HepG2 (cell line): ENCODE data around the gene SPHK1. TPM values are rescaled to one million over a fixed set of nuclear protein-coding genes. Genes with fewer than 3 reads are reported as not detected.
A peak's percentile ranks its signal among the peaks of the same experiment; 100 is the strongest.

Experiments
- ATAC-seq: fragments of 200-7000 bp; cut with Tn5 transposase; 3 replicates; pipeline ENCODE4 v1.9.1; 2020; ENCODE audit warnings: mild to moderate bottlenecking, moderate library complexity
- BruUV-seq: library from RNA; stranded (reverse); fragments of 400-500 nt; replicated peaks from 2 replicates; lab custom pipeline; 2021; lab: Mats Ljungman, UMichigan
- CTCF ChIA-PET: fragments of 300-600 bp; formaldehyde crosslinking; extraction: SDS; loops from one replicate; lab custom pipeline; 2021; ENCODE audit warnings: low total read pairs, inconsistent platforms, low intra/inter-chr PET ratio; lab: Yijun Ruan, JAX
- POLR2A ChIA-PET: fragments of 350-600 bp; sonication (Branson Sonifier 250); formaldehyde crosslinking; loops from one replicate; lab custom pipeline; 2020; ENCODE audit warnings: antibody characterized with exemption, inconsistent platforms; lab: Yijun Ruan, JAX
- DNase-seq: peaks from one replicate; pipeline ENCODE4 v3.0.0-alpha.2; 2015; ENCODE audit warnings: low spot score
- FAIRE-seq: peaks from 3 replicates; lab custom pipeline; 2011; peaks lifted over from hg19 to GRCh38; lab: Jason Lieb, UNC
- H2AFZ ChIP-seq: one replicate; pipeline ENCODE4 v1.6.1; 2011; ENCODE audit warnings: low read length, inconsistent platforms
- H3K27ac ChIP-seq: fragments of 300-600 bp; 3 replicates; pipeline ENCODE4 v1.8.0; 2011; ENCODE audit warnings: mixed run types, mild to moderate bottlenecking, mixed read lengths, low read length, inconsistent platforms; ENCODE audit not compliant: insufficient read depth; ENCODE audit errors: extremely low read length
- H3K27me3 ChIP-seq, 2 experiments: fragments of 200-600 bp in 1 of 2; 2 replicates in 1 of 2; 3 replicates in 1 of 2; pipeline versions ENCODE4 v1.6.0 to v1.8.0; 2011; ENCODE audit warnings: low read length in 2 of 2, mild to moderate bottlenecking in 2 of 2, moderate library complexity in 2 of 2, inconsistent platforms in 1 of 2; ENCODE audit not compliant: insufficient read depth in 2 of 2, control insufficient read depth in 1 of 2
- H3K36me3 ChIP-seq, 2 experiments: fragments of 200-600 bp in 1 of 2; replicated peaks in 1 of 2; 2 replicates in 1 of 2; 3 replicates in 1 of 2; pipeline versions ENCODE4 v1.5.1 to v1.8.0; 2011; ENCODE audit warnings: low read length in 2 of 2, inconsistent platforms in 1 of 2; ENCODE audit not compliant: insufficient read depth in 2 of 2, control insufficient read depth in 1 of 2
- H3K4me1 ChIP-seq: 2 replicates; pipeline ENCODE4 v1.5.1; 2012; ENCODE audit warnings: low read length, inconsistent platforms; ENCODE audit not compliant: insufficient read depth
- H3K4me2 ChIP-seq: 2 replicates; pipeline ENCODE4 v1.6.0; 2011; ENCODE audit warnings: low read depth, low read length, inconsistent platforms
- H3K4me3 ChIP-seq, 3 experiments: fragments of 200-600 bp in 1 of 3; sonication (generic), shearing (Covaris generic) in 1 of 3; replicated peaks in 1 of 3; 2 replicates each; pipeline ENCODE4 v1.5.1; 2011 to 2016; ENCODE audit warnings: low read length in 3 of 3, inconsistent platforms in 2 of 3, low read depth in 2 of 3, mild to moderate bottlenecking in 2 of 3, control low read depth in 1 of 3, mixed read lengths in 1 of 3; ENCODE audit not compliant: insufficient read depth in 1 of 3
- H3K79me2 ChIP-seq: one replicate; pipeline ENCODE4 v1.6.1; 2011; ENCODE audit warnings: low read length, inconsistent platforms; ENCODE audit not compliant: insufficient read depth
- H3K9ac ChIP-seq: 2 replicates; pipeline ENCODE4 v1.6.0; 2011; ENCODE audit warnings: mild to moderate bottlenecking, low read depth, low read length, inconsistent platforms; ENCODE audit not compliant: insufficient read depth
- H3K9me3 ChIP-seq: 2 replicates; pipeline ENCODE4 v1.5.1; 2012; ENCODE audit warnings: mild to moderate bottlenecking, low read length
- H4K20me1 ChIP-seq: 2 replicates; pipeline ENCODE4 v1.6.0; 2011; ENCODE audit warnings: inconsistent platforms, mild to moderate bottlenecking, low read length, moderate library complexity; ENCODE audit not compliant: insufficient read depth
- CTCF ChIP-seq: sonication (generic); formaldehyde crosslinking; IDR thresholded peaks from 2 replicates; pipeline ENCODE4 v1.5.0; 2020; ENCODE audit warnings: mild to moderate bottlenecking, missing genetic modification reagents, moderate library complexity
- RFX5 ChIP-seq: IDR thresholded peaks from 2 replicates; pipeline ENCODE4 v1.6.1; 2011; ENCODE audit warnings: low read depth, low read length, improper control_type of control experiment
- ZBTB26 ChIP-seq: IDR thresholded peaks from 2 replicates; pipeline ENCODE4 v1.6.1; 2016; ENCODE audit warnings: missing compliant biosample characterization, missing genetic modification reagents, borderline replicate concordance
- ZNF225 ChIP-seq: sonication (generic); formaldehyde crosslinking; IDR thresholded peaks from 2 replicates; pipeline ENCODE4 v1.4.0; 2020; ENCODE audit warnings: mild to moderate bottlenecking, missing genetic modification reagents
- ZNF292 ChIP-seq: sonication (generic); formaldehyde crosslinking; IDR thresholded peaks from 2 replicates; pipeline ENCODE4 v1.8.1; 2022; ENCODE audit warnings: mild to moderate bottlenecking, low read depth, missing genetic modification reagents, borderline replicate concordance
- ZNF503 ChIP-seq: sonication (generic); formaldehyde crosslinking; IDR thresholded peaks from 2 replicates; pipeline ENCODE4 v1.4.0; 2020; ENCODE audit warnings: missing genetic modification reagents
- WGBS: methylation state at CpG from one replicate; pipeline ENCODE4 v1.1.6; 2017; ENCODE audit warnings: low lambda C conversion rate; 5-methylcytosine and 5-hydroxymethylcytosine counted together
- in situ Hi-C: cut with HindIII; loops from 2 replicates; pipeline ENCODE4 v1.10.0; 2017; ENCODE audit warnings: low pct_unique_long_range_greater_than_20kb; ENCODE audit not compliant: extremely low pct_ligation_motif_present
- intact Hi-C: fragments of 100-400 bp; cut with micrococcal nuclease; formaldehyde crosslinking; loops from one replicate; pipeline ENCODE4 v1.10.0; 2022; ENCODE audit not compliant: unreplicated experiment
- polyA plus RNA-seq, 8 experiments: library from polyadenylated mRNA; depleted of rRNA in 3 of 8; stranded (reverse) in 7 of 8; unstranded in 1 of 8; fragments of >200 nt; fragmentation: Illumina TruSeq in 4 of 8; extraction: Trizol in 4 of 8; gene quantifications; 2 replicates each; pipeline versions ENCODE4 v1.2.1 to v1.2.3, GENCODE V29; 2011 to 2016; ENCODE audit warnings: low read depth in 4 of 8, missing spikeins in 1 of 8, mixed read lengths in 1 of 8; ENCODE audit not compliant: insufficient read depth in 1 of 8
- total RNA-seq, 5 experiments: library from RNA; depleted of rRNA; stranded (reverse); fragments of >200 nt; fragmentation: Illumina TruSeq; extraction: Trizol; gene quantifications; 2 replicates each; pipeline ENCODE4 v1.2.3, GENCODE V29; 2016; ENCODE audit warnings: low read depth in 1 of 5
- TF ChIP-seq, protein P1 (sequence below): sonication (generic); formaldehyde crosslinking; IDR thresholded peaks from 2 replicates; pipeline ENCODE4 v1.8.0; 2022; ENCODE audit warnings: mild to moderate bottlenecking, missing genetic modification reagents; ENCODE audit not compliant: insufficient replicate concordance
- TF ChIP-seq, protein P2 (sequence below): sonication (generic); formaldehyde crosslinking; IDR thresholded peaks from 2 replicates; pipeline ENCODE4 v1.5.0; 2020; ENCODE audit warnings: missing genetic modification reagents
- TF ChIP-seq, protein P3 (sequence below): sonication (generic); formaldehyde crosslinking; IDR thresholded peaks from 2 replicates; pipeline ENCODE4 v1.8.0; 2022; ENCODE audit warnings: missing genetic modification reagents, mild to moderate bottlenecking, inconsistent platforms, borderline replicate concordance

SPHK1 gene
- total and polyA plus RNA-seq, 2 of the 13 experiments (the other 11 are each of a cell fraction or from before 2014, with no cell fraction given), result 129 to 160 TPM

- BruUV-seq, result no TSS peak
- TF ChIP-seq, protein P1, sequence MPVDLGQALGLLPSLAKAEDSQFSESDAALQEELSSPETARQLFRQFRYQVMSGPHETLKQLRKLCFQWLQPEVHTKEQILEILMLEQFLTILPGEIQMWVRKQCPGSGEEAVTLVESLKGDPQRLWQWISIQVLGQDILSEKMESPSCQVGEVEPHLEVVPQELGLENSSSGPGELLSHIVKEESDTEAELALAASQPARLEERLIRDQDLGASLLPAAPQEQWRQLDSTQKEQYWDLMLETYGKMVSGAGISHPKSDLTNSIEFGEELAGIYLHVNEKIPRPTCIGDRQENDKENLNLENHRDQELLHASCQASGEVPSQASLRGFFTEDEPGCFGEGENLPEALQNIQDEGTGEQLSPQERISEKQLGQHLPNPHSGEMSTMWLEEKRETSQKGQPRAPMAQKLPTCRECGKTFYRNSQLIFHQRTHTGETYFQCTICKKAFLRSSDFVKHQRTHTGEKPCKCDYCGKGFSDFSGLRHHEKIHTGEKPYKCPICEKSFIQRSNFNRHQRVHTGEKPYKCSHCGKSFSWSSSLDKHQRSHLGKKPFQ (CRISPR knock-in tag), result no peak
- TF ChIP-seq ZBTB26 (CRISPR knock-in tag) (no peak), ZNF225 (CRISPR knock-in tag) (no peak), RFX5 (peak; percentile 96), CTCF (0 out of 2 replicates have a peak, but pooled peaks have one; percentile 15), ZNF503 (no peak), ZNF292 (CRISPR knock-in tag) (no peak)
- TF ChIP-seq, protein P2, sequence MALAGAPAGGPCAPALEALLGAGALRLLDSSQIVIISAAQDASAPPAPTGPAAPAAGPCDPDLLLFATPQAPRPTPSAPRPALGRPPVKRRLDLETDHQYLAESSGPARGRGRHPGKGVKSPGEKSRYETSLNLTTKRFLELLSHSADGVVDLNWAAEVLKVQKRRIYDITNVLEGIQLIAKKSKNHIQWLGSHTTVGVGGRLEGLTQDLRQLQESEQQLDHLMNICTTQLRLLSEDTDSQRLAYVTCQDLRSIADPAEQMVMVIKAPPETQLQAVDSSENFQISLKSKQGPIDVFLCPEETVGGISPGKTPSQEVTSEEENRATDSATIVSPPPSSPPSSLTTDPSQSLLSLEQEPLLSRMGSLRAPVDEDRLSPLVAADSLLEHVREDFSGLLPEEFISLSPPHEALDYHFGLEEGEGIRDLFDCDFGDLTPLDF (CRISPR knock-in tag), result no peak
- TF ChIP-seq, protein P3, sequence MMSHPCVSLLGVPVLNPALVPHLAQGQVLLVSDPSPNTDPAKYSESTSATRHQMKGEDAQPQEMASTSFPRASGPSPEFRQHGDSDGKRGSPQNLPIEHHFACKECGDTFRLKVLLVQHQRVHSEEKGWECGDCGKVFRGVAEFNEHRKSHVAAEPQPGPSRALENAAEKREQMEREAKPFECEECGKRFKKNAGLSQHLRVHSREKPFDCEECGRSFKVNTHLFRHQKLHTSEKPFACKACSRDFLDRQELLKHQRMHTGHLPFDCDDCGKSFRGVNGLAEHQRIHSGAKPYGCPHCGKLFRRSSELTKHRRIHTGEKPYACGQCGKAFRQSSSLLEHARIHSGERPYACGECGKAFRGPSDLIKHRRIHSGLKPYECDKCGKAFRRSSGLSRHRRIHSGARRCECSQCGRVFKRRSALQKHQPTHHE (CRISPR knock-in tag), result no peak
Observed at GRCh38 chr17:76432712-76433336, 48.4 kb downstream of the SPHK1 start.

More at GRCh38 chr17:76432712-76433336, 48.4 kb downstream of the SPHK1 start:
- Histone ChIP-seq H3K27ac (no peak overlapping the region), H4K20me1 (peaks cover 41% of the 10 kb centered on the region), H3K79me2 (peaks cover 83% of the 10 kb centered on the region), H3K36me3 (peaks cover 4 to 16% of the 10 kb centered on the region in 2 experiments; a peak in 3 of 5 replicates), H3K4me3 (no peak overlapping the region), H3K4me2 (no peak overlapping the region), H2AFZ (no peak overlapping the region), H3K4me1 (peaks cover 22% of the 10 kb centered on the region), H3K9me3 (no peaks in the 10 kb centered on the region), H3K27me3 (no peaks in the 10 kb centered on the region), H3K9ac (no peak overlapping the region)
- intact Hi-C loops (loop anchor here (2.0 kb wide), 1 partner anchor 24 kb away; no protein-coding TSS in a partner anchor), in situ Hi-C loops (no loop called here)
- FAIRE-seq, result peak; percentile 86
- CTCF ChIA-PET, result interaction anchor here (0.7 to 1.1 kb wide), 2 partner anchors 15 to 26 kb away, joined by 3 to 4 read pairs; no protein-coding TSS in a partner anchor
- peak; percentile 41 for DNase-seq
- POLR2A ChIA-PET, result no interaction called here
- ATAC-seq, result peak; percentile 81
- WGBS, result 95% methylated on average over 3 of the region's 3 CpGs
